ENCODE results near the gene ATG16L2.
A peak's percentile ranks its signal among the peaks of the same experiment; 100 is the strongest.

ATG16L2 gene, protein sequence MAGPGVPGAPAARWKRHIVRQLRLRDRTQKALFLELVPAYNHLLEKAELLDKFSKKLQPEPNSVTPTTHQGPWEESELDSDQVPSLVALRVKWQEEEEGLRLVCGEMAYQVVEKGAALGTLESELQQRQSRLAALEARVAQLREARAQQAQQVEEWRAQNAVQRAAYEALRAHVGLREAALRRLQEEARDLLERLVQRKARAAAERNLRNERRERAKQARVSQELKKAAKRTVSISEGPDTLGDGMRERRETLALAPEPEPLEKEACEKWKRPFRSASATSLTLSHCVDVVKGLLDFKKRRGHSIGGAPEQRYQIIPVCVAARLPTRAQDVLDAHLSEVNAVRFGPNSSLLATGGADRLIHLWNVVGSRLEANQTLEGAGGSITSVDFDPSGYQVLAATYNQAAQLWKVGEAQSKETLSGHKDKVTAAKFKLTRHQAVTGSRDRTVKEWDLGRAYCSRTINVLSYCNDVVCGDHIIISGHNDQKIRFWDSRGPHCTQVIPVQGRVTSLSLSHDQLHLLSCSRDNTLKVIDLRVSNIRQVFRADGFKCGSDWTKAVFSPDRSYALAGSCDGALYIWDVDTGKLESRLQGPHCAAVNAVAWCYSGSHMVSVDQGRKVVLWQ

DNA sequence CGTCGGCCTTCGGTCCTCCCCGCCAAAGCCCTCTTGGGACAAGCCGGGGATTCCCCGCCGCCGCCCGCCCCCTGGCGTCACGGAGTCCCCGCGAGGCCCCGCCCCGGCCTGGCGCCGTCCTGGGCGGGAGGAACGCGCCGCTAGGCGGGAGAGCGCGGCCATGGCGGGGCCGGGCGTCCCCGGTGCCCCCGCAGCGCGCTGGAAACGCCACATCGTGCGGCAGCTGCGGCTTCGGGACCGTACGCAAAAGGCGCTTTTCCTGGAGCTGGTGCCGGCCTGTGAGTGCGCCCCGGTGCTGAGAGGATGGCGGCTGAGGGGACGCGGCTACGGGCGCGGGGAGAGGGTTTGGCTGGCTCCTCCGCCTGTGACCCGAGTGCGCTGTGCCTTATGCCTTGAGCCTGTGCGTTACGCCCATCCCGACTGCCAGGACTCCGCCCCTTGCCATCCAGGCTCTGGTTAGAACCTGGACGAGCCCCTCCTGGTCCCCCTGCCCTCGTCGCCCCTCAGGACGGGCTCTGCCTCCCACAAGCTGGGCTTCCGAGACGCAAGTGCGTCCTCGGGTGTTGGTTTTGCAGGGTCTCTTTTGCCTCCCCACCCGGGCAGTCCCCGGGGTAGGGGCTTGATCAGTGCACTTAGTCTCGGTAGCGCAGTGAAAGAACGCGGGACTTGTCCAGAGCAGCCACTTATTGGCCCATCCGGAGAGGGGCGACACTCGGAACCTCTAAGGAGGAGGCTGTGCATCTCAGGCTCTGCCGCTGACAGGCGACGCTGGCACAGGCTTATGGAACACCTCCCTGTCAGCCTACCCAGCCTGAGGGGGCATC is at the start of gene ATG16L2:
Gene ATG16L2, plus strand, starts transcription at position 126 of the 824 bp plus-strand sequence. Its CDS starts 35 bp downstream, at position 161.
- peak; percentile 81 for DNase-seq

DNA sequence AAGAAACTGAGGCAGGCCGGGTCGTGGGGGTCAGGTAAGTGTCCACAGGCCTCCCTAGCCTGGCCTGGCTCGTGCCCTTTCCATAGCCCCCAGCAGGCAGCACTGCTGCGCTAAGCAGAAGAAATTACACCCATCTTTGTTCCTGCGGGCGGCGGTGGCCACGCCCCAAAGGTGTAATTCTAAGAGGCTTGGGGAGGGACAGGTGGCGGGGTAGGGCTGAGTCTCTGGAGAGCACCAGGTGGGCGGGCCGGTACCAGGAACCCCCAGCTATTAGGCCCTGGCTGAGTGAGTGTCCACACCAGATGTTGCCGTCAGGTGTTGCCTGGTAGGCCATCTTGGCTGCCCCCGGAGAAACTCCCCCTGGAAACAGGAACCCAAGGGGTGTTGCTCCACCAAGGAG is 49.7 kb upstream of the ATG16L2 start:
- no peak for DNase-seq

DNA sequence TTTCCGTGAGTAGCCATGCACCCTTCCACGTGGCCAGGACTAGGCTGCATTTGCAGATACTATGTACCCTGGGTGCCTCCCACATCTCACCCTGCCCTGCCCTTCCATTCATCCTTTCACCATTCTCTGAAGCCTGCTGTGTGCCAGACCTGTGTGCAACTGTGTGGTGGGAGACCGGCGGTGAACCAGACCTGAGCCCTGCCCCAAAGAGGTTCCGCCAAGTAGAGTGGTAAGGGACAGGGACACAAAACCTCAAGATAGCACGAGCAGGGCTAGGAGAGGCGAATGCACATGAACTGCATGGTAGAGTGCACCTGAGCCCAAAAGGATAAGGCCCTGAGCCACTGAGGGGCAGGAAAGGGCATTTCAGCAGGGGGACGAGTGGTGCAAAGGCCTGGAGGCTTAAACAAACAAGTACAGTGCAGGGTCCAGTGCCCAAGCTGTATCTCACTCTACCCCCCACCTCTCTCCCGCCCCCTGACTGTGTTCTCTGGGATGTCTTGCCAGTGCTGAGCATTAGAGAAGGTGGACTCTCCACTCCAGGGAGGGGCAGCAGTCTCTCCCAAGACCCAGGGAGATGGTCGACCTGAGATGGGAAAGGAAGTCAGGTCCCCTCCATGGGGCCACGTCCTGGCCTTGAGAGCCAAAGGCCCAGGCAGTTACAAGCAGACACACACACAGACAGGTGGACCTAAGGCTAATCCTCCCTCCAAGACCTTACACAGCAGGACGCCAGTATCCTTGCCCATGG is 47.9 kb upstream of the ATG16L2 start:
- no peak for DNase-seq

DNA sequence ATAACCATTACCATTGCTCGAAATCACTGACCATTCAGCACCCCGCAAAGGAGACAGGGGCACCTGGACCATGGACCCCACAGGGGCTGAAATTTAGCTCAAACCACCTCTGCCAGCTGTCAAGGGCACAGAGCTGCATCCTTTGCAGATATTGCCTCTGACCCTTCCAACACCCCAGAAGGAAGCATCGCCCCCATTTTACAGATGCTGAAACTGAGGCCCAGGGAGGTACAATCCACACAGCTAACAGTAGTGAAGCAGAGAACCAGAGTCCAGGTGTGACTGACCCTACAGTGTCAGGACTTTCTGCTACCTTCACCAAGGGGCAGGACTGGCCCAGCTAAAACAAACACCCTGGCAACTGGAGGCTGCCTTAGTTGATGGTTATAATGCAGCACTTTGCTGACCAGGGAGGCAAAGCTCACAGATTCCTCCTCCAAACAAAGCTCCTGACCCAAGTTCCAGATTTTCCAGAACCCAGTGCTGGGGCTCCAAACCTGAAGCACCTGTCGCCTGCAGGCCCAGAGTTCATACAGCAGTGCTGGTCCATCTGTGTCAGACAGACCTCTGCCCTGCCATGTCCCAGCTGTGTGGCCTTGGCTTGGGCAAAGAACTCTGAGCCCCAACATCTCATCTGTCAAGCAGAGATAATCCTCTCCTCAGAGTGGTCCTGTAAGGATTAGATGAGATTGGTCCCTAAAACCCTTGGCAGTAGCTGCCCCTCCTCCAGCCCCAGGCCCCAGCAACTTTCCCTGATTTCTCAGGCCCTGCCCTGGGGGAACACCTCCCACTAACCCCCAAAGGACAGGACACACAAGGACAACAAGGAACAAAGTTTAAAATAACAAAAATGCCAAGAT is 46.8 kb upstream of the ATG16L2 start:
- DNase-seq, result no peak

DNA sequence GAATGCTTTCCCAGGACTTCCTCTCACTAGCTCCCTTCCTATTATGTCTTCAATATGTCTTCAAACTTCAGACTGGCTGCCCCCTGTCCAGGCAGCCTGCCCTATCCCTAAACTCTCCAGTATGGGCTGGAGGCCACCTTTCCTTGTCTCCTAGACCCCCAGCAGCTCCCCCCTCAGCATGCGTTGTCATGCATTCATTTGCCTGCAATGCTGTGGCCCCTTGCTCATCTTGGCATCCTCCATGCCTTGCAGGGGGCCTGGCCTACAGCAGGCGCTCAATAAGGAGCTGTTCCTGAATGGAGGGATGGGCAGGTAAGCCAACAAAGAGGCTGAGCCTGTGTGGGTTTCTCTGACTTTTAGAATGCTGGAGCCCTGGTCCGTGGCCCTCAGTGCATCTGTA is 45.6 kb upstream of the ATG16L2 start:
- DNase-seq, result no peak

DNA sequence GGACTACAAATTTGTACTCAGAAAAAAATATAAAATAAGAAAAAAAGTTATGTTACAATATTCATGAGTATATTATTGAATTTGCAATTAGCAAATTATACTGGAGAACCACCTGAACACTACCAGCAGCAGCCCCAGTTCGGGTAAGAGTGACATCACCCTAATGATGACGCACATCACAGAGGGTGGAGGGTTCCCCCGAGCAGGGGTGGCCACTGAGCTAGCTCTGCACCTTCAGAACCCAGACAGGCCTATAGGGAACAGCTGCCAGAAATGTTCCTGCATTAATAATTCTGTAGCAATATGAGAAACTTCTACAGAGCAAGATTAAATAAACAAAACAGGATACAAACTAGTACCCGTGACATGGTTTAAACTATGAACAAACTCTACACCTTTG is 44.5 kb upstream of the ATG16L2 start:
- no peak for DNase-seq

DNA sequence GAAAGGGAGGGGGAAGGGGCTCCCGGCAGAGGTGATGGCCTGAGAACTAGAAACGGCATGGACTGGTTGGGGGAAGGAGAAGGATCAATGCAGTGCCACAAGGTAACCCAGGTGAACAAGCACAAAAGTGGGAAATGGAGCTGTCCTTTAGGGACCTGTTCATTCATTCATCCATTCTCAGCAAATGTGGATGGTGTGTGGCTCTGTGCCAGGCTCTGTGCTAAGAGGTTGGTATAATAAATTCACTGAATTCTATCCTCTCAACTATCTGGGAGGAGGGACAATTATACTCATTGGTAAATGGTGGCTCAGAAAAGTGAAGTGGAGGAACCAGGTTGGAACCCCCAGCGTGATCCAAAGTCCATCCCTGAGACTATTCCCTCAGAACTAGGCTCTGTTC is 43.4 kb upstream of the ATG16L2 start:
- no peak for DNase-seq

DNA sequence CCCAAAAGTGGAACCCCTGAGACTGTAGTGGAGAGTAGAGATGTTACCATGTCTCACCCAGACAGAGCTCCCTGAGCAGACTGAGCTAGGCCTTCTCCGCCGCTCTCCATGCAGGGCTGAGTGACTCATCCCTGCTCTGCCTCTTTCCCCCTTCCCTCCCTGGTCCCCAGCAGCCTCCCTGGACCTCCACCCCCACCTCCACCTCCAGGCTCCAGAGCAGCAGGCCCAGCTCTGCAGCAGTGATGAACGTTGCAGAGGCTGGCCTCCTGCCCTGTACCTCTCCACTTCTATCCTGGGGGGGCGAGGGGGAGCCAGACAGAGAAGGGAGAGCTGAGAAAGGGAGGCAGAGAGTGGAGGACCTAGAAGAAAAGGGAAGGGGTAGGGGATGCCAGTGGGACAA is 42.7 kb upstream of the ATG16L2 start:
- no peak for DNase-seq

DNA sequence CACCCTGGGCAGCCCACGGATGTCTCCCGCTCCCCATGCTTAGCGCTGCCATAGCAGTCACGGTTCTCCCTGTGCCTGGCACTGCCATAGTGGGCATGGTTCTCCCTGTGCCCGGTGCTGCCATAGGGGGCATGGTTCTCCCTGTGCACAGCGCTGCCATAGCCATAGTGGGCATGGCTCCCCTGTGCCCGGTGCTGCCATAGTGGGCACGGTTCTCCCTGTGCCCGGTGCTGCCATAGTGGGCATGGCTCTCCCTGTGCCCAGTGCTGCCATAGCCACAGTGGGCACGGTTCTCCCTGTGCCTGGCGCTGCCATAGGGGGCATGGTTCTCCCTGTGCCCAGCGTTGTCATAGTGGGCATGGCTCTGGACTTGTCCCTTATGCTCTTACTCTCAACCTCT is 42.2 kb upstream of the ATG16L2 start:
- DNase-seq, result no peak

DNA sequence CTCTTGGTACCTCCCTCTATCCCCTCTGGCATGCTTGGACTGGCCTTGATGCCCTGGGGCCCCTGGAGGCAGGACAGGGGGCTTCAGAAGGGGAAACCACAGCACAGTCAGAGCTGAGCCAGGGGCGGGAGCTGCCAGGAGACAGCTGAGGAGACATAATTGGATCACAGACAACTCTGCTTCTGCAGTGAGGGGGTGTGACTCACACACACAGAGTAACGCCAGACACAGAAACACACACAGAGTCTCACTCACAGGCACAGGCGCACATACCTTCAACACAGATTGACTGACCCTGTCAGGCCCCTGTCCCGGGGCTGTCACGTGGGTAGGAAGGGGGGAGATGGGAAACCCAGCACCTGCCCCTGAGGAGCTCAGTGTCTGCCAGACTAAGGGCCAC is 40.9 kb upstream of the ATG16L2 start:
- peak; percentile 21 for DNase-seq

DNA sequence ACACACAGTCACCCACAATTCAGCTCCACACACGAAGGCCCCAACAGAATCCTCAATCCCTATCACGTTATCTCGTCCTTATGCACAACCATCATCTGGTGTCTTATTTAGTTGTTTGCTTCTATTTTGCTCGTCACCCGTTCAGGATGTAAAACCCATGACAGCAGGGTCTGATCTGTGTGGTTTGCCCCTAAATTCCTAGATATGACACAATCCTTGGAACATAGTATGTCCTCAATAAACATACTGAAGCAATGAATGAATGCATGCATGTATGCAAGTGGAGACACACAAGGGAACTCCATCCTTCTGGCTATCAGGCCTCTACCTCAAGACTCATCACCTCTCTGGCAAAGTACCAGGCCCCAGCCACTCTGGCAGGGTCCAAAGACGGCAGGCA is 40.5 kb upstream of the ATG16L2 start:
- DNase-seq, result no peak

DNA sequence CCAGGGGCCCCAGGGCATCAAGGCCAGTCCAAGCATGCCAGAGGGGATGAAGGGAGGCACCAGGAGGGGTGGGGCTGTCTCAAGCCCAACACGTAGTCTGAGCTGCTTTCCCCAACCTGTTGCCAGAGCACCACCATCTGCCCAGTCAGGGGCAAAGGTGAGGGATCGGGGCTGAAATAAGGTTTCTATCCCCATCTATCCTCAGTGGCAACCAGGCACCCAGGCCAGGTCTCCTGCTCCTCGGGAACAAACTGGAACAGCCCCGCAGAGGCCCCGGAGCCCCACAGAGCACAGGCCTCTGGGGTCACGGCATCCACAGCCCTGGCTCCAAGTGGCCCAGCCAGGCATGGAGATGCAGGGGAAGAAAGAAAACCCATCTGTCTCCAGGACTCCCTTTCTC is 39.7 kb upstream of the ATG16L2 start:
- DNase-seq, result no peak

DNA sequence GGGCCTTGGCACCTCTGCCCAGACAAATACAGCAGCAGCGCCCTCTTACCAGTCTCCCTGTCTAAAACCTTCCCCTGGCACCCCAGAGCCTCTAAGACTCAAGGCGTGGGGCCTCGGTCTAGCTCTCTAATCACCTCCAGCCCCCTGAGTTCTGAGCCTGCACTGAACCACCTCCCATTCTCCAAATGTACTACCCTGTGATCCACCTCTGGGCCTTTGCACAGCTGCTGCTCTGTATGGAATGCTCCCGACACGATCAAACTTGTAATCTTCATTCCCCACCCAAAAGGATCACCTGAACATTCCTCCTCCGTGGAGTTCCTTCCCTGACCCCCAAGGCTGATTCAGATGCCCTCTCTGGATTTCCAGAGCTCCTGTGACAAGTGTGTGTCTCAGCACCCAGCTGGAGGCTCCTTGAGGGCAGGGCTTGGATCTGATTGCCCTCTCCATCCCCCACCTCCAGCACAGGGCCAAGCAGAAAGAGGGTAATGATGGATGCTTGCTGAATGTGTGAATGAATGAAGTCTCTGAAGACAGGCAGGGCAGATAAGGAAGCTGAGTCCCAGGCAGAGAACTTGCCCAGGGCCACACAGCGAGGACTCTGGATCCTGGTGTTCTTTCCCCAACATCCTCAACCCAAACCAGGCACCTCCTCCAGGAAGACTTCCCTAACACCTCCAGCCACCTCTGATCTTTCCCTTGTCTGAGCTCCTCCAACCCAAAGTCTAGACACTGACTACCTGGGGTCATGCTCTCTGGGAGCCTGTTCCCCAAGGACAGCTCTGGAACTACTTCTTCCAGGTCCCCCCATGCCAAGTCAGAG is 38.7 kb upstream of the ATG16L2 start:
- DNase-seq, result no peak

DNA sequence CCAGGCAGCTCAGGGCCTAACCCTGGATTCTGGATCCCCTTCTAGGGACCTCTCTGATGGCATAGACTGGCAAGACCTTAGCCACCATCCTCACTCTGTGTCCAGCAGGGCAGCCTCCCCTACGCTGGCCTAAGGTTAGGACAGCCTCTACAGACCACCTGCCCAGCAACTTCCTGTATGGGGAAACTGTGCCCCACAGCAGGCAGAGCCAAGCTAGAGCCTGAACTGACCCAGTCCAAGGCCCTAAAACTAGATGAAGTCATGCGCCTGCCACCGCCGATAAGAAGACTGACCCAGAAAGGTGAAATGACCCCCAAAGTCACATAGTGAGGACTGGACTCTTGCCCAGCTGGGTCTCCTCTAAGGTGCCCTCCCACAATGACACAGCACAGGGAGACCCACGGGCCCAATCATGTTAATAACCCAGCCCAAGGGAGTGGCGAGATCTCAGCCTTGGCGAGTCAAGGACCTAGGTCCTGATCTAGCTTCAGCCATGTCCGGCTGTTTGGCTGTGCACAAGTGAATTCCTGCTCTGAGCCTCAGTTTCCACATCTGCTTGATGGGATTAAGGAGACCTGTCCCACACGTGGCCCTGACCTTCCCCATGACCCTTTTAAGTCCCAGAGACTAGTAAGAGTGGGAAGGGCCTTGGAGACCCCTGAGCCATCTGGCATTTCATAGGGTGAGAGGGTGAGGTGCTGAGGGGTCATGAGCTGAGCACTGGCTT is 37.9 kb upstream of the ATG16L2 start:
- DNase-seq, result no peak

DNA sequence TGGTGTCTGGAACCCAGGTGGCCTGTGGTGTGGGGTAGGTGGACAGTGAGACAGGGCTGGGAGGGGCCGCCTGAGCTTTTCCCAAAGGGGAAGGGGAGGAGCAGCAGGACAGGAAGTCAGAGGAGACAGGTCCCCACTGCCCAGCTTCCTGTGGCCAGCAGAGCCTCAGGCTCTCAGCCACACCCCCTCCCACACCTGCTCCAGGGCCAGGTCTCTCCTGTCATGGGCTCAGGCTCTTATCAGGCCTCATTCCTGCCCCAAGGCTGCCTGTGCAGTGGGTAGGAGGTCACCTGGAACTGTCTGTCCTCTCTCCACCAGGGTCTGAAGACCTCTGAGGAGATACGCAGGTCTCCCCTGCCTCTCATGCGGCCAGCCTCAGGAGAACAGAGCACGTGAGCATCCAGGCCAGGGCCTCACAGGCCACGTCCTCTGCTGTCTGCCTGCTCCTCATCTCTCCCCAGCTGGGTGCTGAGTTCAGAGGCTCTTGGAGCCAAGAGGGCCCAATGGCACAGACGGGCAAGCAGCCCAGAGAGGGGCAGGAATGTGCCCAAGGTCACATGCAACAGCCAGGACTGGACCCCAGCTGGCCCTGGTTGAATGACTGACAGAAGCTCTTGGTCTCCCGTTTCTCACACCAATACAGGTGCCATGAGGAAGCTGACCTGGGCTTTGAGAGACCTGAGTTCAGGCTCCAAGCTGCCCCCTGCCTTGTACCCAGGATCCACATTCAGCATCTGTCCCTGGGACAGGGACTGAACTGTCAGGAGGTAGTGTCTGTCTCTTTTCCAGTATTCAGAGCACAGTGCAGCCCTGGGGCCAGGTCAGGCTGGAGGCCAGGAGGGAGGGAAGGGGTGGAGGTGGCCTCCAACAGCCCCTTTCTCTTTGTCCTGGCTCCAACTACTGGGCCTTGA is 37.1 kb upstream of the ATG16L2 start:
- no peak for DNase-seq

DNA sequence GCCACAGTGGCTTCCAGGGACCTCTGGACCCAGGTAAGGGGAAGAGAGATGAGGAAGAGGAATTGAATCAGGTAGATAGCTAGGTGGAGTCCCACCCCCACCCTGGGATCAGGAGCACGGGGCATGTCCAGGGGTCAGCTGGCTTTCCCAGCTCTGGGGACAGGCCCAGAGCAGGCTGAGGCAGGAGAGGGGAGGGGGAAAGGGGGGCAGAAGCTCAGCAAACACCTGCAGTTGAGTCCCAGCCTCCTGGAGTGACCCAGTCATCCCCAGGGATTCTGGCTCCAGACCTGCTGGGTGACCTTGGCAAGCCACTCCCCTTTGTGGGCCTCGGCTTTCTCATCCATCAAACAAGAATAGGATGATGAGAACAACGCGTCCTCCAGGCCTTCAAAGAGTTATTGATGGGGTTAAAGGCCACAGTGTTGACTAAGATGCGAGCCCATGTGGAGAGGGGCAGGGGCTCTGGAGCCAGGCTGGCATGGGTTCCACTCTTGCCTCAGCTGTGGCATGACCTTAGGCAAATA is 36.4 kb upstream of the ATG16L2 start:
- DNase-seq, result no peak

DNA sequence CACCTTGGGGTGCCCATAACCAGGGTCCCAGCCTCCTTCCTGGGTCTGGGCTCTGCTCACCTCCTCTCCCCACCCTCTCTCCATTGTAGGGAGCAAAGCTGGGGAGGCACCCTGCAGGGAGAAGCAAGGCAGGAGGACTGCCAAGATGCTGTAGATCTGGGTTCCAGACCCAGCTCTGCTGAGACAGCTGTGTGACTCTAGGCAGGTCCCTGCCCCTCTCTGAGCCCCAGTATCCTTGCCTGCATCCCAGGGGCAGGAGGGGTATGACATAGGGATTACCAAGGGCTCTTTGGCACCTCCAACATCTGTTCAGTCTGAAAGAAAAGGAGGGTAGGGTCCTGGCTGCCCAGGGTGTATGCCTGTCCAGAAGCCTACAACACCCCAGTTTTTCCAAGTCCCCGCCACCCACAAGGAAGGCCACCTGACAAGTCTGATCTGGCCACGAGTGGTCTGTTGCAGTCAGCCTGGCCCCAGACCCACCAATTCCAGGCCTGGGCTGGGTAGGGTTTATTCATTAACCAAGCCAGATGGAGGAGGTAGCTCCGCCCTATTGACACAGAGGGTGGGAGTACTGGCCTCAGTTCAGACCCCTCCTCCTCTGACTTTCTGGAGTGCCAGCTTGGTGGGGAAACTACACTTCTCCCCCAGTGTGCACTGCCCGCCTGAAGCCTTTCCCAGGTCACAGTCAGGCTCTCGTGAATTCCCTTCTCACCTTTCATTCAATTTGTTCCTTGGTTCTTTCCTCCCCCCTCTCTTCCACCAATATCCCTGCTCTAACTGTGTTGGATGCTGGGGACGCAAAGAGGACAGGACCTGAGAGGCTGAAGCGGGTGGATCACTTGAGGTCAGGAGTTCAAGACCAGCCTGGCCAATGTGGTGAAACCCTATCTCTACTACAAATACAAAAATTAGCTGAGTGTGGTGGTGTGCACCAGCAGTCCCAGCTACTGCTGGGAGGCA is 35.4 kb upstream of the ATG16L2 start:
- DNase-seq, result no peak

All from GOT3 (cell line).